Trophoblast cell (in vitro differentiated cells and primary cell): Measurements from ENCODE around the gene TIMD4.

Experiments used
- DNase-seq, 2 donors: peaks; one replicate each; pipeline ENCODE4 v3.0.0-alpha.2; 2016
- H2AFZ ChIP-seq: 2 replicates; pipeline ENCODE4 v1.6.1; 2013; ENCODE audit warnings: low read length, moderate library complexity, mild to moderate bottlenecking; ENCODE audit not compliant: insufficient read depth, poor library complexity
- H2AK5ac ChIP-seq: 2 replicates; pipeline ENCODE4 v1.6.1; 2013; ENCODE audit warnings: mild to moderate bottlenecking, low read length
- H2BK120ac ChIP-seq: 2 replicates; pipeline ENCODE4 v1.6.1; 2013; ENCODE audit warnings: low read length, mild to moderate bottlenecking, moderate library complexity; ENCODE audit not compliant: insufficient read depth, poor library complexity
- H2BK12ac ChIP-seq: 2 replicates; pipeline ENCODE4 v1.6.1; 2013; ENCODE audit warnings: mild to moderate bottlenecking, low read length, moderate library complexity
- H2BK5ac ChIP-seq: 2 replicates; pipeline ENCODE4 v1.6.1; 2013; ENCODE audit warnings: low read length, low read depth, moderate library complexity, mild to moderate bottlenecking; ENCODE audit not compliant: poor library complexity
- H3K14ac ChIP-seq: 2 replicates; pipeline ENCODE4 v1.6.1; 2013; ENCODE audit warnings: mild to moderate bottlenecking, low read length
- H3K18ac ChIP-seq: 2 replicates; pipeline ENCODE4 v1.6.1; 2013; ENCODE audit warnings: mild to moderate bottlenecking, low read length
- H3K23ac ChIP-seq: 2 replicates; pipeline ENCODE4 v1.6.1; 2013; ENCODE audit warnings: low read length
- H3K27ac ChIP-seq: 2 replicates; pipeline ENCODE4 v1.5.1; 2013; ENCODE audit warnings: low read depth, mild to moderate bottlenecking, inconsistent platforms, low read length, moderate library complexity
- H3K27me3 ChIP-seq: 2 replicates; pipeline ENCODE4 v1.6.1; 2013; ENCODE audit warnings: inconsistent platforms, mild to moderate bottlenecking, low read length, moderate library complexity; ENCODE audit not compliant: insufficient read depth
- H3K36me3 ChIP-seq, 2 experiments: 1 replicate in 1 of 2; 2 replicates in 1 of 2; pipeline ENCODE4 v1.6.1; 2013; ENCODE audit warnings: low read length in 2 of 2, mild to moderate bottlenecking in 2 of 2, moderate library complexity in 1 of 2; ENCODE audit not compliant: insufficient read depth in 2 of 2, control insufficient read depth in 1 of 2
- H3K4ac ChIP-seq: 2 replicates; pipeline ENCODE4 v1.6.1; 2013; ENCODE audit warnings: low read depth, mild to moderate bottlenecking, low read length, moderate library complexity
- H3K4me1 ChIP-seq, 2 experiments: 1 replicate in 1 of 2; 2 replicates in 1 of 2; pipeline ENCODE4 v1.6.1; 2013; ENCODE audit warnings: low read length in 2 of 2, mild to moderate bottlenecking in 2 of 2, moderate library complexity in 1 of 2; ENCODE audit not compliant: insufficient read depth in 2 of 2, control insufficient read depth in 1 of 2
- H3K4me2 ChIP-seq: 2 replicates; pipeline ENCODE4 v1.6.1; 2013; ENCODE audit warnings: inconsistent platforms, mild to moderate bottlenecking, low read length, moderate library complexity
- H3K4me3 ChIP-seq: 2 replicates; pipeline ENCODE4 v1.5.1; 2013; ENCODE audit warnings: mild to moderate bottlenecking, low read depth, low read length, inconsistent platforms
- H3K79me1 ChIP-seq: one replicate; pipeline ENCODE4 v1.6.1; 2013; ENCODE audit warnings: low read length
- H3K79me2 ChIP-seq: 2 replicates; pipeline ENCODE4 v1.6.1; 2013; ENCODE audit warnings: low read length, mild to moderate bottlenecking; ENCODE audit not compliant: control insufficient read depth, insufficient read depth, poor library complexity
- H3K9ac ChIP-seq: 2 replicates; pipeline ENCODE4 v1.6.1; 2013; ENCODE audit warnings: mild to moderate bottlenecking, low read length
- H3K9me3 ChIP-seq: 2 replicates; pipeline ENCODE4 v1.6.1; 2013; ENCODE audit warnings: low read depth, mild to moderate bottlenecking, control low read depth, inconsistent platforms, low read length; ENCODE audit not compliant: insufficient read depth
- H4K12ac ChIP-seq: 2 replicates; pipeline ENCODE4 v1.6.1; 2013; ENCODE audit warnings: low read depth, mild to moderate bottlenecking, low read length, moderate library complexity
- H4K8ac ChIP-seq: 2 replicates; pipeline ENCODE4 v1.6.1; 2013; ENCODE audit warnings: low read depth, mild to moderate bottlenecking, low read length, moderate library complexity
- H4K91ac ChIP-seq: one replicate; pipeline ENCODE4 v1.6.1; 2013; ENCODE audit warnings: low read depth, mild to moderate bottlenecking, low read length, moderate library complexity
- WGBS: extraction: QIAGEN DNeasy Blood & Tissue Kit; methylation state at CpG from one replicate; pipeline ENCODE4 v1.1.7; 2013; ENCODE audit warnings: missing lambda C conversion rate; ENCODE audit not compliant: insufficient read length, insufficient coverage; ENCODE audit errors: extremely low coverage; 5-methylcytosine and 5-hydroxymethylcytosine counted together

The TIMD4 gene

GRCh38 chr5:156870498-156870839, 92.6 kb downstream of the TIMD4 start:
- H3K14ac ChIP-seq = no peak overlapping the region
- no peak overlapping the region for H2AFZ ChIP-seq
- no peaks in the 10 kb centered on the region for H3K36me3 ChIP-seq
- WGBS = no CpG with 5 or more reads among the region's 1 CpG
- H3K4me3 ChIP-seq = no peak overlapping the region
- no peak for DNase-seq
- H2BK120ac ChIP-seq = no peak overlapping the region
- H2AK5ac ChIP-seq = no peak overlapping the region
- H3K4ac ChIP-seq = no peak overlapping the region
- H3K4me2 ChIP-seq = no peak overlapping the region
- no peak overlapping the region for H2BK5ac ChIP-seq
- H4K8ac ChIP-seq = no peak overlapping the region
- no peak overlapping the region for H3K18ac ChIP-seq
- H3K79me1 ChIP-seq = no peaks in the 10 kb centered on the region
- H3K9me3 ChIP-seq = no peaks in the 10 kb centered on the region
- no peaks in the 10 kb centered on the region for H3K27me3 ChIP-seq
- H3K4me1 ChIP-seq = no peaks in the 10 kb centered on the region
- H3K79me2 ChIP-seq = no peaks in the 10 kb centered on the region
- no peak overlapping the region for H3K27ac ChIP-seq
- no peak overlapping the region for H3K9ac ChIP-seq
- no peak overlapping the region for H4K12ac ChIP-seq
- H2BK12ac ChIP-seq = no peak overlapping the region
- H4K91ac ChIP-seq = no peak overlapping the region
- H3K23ac ChIP-seq = no peak overlapping the region
